HG03565 (cell line): Measurements from ENCODE around the gene NTM.
"Not testable (repeated sequence)": the region's sequence is repeated elsewhere in the genome, so short reads cannot be mapped to it uniquely, and the experiment has no call there.

ENCODE experiments used
- ATAC-seq: cut with Tn5 transposase; IDR thresholded peaks from one replicate; pipeline ENCODE4 v1.9.1; 2021; ENCODE audit warnings: mild to moderate bottlenecking, moderate library complexity; ENCODE audit not compliant: unreplicated experiment

Gene NTM

DNA sequence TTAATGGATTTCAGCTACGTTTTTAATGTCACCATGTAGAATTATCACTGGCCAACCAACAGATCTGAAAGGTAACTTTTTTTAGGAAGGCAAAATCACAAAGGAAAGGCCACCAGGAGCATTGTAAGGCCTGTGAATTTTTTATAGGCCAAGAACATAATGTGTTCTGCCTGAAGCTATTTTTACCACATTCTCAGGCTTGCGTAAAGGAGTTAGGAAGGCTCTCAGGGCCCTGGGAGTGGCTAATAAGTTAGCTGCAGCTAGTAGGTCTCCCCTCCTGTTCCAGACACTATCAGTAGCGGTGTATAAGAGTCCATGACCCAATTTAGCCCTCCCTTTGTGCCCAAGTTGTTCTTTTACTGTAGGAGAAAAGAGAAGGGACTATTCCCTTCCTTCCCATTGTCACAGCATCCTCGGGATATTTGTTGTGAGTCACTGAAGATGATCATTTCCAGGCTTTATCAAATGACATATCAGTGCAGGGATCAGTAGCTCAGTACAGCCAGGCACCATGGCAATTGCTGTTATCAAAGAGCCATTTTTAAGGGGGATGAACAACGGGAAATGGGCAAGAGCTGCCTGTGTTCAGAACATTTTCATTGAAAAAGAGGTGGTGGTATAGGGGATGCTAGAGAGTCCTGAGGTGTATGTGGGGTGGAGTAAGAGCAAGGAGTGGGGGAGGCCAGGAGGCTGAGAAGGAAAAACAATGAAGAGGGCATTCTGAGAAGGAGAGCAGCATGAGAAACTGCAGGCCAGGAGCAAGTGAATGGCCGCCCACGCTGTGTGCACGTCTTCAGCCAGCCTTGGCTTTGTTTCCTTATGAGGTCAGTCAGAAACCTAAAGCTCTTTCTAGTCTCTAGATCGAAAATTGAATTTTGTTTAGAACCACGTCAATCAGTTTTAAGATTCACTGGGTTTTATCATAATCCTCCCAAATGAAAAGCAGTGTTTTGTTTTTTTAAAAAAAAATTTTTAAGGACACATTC lies 940.3 kb downstream of the NTM start:
- ATAC-seq = no peak

GRCh38 chr11:132311703-132312102 lies 941.3 kb downstream of the NTM start:
- ATAC-seq = no peak

- ATAC-seq = no peak
These were observed 941.7 kb downstream of the NTM start for GRCh38 chr11:132312161-132312560.

DNA sequence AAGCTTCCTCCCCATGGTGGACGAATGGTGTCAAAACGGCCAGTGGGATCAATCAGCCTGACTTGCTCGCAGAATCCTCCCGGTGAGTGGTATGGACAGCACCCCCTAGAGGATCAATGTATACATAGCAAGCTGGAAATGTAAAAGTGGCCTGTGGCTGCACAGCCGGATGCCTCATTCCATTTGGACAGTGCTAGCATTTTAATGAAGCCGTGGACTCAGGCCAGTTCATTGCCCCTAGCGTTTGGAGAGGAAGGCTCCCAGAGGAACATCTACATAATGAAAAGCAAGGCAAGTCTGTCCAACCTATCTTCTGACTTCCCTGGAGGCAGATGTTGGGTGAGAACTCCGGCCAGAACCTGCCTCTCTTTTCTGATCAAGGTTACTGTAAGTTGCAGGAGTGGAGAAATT lies 942.3 kb downstream of the NTM start:
- no peak for ATAC-seq

DNA sequence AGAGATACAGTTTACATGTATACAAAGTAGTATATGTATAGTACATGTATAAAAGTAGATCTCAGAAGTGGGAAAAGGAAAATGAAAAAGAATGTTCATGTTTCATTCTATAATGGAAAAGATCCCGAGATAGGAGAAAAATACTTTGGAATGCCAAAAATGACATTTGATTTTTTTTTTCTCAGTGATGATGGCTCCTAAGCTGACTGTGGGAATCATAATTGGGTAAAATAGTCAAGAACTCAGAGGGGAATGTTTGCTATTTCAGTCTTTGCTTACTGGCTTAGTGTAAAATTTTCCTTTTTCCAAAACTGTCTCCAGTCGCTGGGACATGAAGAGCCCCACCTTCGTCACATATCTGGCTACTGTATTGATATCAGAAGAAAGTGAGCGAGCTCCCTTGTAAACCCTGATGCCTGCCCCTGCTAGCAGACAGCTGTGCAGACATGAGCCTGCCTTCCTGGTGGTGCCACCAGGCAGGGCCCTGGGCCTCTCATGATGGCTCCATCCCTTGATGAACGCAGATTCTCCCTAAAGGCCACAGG lies 944.6 kb downstream of the NTM start:
- no peak for ATAC-seq

- no peak for ATAC-seq
These were observed 945.3 kb downstream of the NTM start for GRCh38 chr11:132315696-132316095.

GRCh38 chr11:132318421-132319157 lies 948.2 kb downstream of the NTM start:
- no peak for ATAC-seq

- ATAC-seq = not testable (repeated sequence)
These were observed 949.0 kb downstream of the NTM start for GRCh38 chr11:132319419-132319818.

GRCh38 chr11:132330515-132330914 lies 960.1 kb downstream of the NTM start:
- no peak for ATAC-seq

- no peak for ATAC-seq
These were observed 962.1 kb downstream of the NTM start for GRCh38 chr11:132332521-132332920.

- ATAC-seq = no peak
These were observed 964.4 kb downstream of the NTM start for GRCh38 chr11:132334769-132335280.

- no peak for ATAC-seq
These were observed 964.9 kb downstream of the NTM start for GRCh38 chr11:132335311-132335710.

DNA sequence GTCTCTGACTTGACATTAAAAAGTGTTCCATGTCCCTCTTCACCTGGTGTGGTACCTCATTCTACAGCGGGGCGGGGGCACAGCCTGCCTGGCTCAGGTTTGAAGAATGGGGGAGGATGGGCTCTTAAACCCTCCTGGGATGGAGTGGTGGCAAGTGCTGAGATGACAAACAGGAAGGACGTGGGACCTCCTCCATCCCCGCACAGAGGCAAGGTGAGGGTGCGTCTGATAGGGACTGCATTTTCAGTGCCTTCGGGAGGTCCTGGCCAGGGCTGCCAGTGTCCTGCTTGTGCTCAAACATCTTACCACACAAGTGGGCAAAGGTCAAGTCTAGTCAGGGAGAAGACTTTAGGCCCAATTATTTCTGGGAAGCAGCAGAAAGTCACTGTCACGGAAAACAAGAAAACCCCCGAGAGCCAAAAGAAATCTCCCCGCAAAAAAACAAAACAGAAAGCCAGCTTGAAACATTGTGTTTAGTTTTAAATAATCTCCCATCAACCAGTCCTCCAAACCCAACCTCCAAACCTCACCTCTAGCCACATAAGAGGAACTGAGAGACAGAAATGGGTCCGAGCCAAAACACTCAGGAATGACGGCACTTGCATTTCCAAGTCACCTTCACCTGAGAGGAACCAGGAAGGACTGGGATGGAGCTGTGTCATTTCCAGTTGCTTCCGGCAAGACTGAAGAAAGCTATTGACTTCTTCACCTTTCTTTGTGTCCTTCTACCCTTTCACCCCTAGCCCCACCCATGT lies 966.5 kb downstream of the NTM start:
- ATAC-seq = no peak

DNA sequence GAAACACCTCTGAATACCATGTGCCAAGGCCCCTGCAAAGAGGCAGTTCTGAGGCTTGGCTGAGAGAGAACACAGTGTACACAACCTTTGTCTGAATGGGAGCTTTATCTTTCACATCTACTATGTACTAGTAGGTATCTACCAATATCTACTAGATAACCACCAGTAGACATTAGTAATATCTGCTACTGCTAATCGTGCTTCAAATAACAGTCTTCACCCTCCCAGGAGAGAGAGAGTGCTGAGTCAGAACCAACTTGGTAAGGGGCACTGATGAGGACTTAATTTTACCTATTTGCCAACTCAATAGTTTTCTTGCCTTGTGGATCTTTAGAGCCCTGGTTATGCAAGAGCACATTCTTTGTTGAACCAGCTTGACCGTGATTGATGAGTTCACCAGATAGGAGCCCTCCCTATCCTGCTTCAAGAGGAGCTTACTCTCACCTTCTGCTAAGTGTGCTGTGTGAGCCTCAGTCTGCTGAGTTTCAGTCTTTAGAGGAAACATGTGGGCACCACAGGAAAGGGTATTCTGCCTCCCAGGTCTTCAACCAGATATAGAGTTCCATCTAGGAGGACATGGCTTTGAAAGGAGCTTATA lies 967.5 kb downstream of the NTM start:
- ATAC-seq = no peak

DNA sequence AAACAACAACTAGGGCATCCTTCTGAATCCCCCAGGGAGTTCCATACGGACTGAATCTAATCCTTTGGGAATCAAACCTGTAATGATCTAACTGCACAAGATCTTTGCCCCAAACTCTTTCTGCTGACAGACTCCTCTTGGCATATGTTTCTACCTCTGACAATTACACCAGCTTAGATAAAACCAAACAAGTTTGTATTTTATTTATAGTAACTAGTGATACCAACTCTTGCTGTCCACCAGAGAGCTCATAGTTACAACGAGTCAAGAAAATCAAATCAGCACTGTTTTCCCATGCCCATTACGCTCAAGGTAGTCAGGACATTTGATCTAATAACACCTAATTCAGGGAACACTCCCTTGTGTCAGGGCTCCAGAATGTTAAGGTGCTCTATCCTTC lies 972.0 kb downstream of the NTM start:
- ATAC-seq = no peak

DNA sequence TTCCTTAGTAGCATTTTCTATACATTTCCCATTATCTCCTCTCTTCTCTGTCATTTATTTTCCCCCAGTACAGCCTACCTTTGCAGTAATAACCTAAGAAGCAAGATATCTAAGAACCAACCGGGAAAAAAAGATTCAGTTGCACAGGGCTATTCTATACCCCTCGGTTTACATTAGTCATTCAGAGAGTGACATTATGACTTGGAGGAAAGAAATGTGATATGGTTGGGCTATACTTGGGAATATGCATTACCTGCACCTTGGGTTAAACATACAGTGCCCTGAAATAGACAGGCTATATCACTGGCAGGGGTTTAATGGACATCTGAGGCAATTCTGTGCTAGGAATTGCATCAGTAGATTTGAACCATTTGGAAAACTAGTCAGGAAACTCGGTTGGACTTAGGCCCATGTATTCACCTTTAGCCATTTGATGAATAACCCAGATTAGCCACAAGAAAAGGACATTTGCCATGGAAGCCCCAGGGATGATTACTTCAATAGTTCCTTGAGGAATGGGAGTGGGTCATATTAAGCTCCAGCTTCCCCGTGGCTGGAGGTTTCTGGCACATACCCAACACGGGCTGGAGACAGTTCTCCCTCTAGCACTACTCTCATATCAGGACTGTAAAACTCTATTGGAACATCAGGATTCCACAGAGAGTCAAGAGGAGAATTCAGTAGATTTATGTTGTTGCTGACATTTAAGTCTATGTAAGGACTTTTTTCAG lies 973.2 kb downstream of the NTM start:
- ATAC-seq = peak; percentile 86

- ATAC-seq = no peak
These were observed 976.2 kb downstream of the NTM start for GRCh38 chr11:132346558-132347148.

DNA sequence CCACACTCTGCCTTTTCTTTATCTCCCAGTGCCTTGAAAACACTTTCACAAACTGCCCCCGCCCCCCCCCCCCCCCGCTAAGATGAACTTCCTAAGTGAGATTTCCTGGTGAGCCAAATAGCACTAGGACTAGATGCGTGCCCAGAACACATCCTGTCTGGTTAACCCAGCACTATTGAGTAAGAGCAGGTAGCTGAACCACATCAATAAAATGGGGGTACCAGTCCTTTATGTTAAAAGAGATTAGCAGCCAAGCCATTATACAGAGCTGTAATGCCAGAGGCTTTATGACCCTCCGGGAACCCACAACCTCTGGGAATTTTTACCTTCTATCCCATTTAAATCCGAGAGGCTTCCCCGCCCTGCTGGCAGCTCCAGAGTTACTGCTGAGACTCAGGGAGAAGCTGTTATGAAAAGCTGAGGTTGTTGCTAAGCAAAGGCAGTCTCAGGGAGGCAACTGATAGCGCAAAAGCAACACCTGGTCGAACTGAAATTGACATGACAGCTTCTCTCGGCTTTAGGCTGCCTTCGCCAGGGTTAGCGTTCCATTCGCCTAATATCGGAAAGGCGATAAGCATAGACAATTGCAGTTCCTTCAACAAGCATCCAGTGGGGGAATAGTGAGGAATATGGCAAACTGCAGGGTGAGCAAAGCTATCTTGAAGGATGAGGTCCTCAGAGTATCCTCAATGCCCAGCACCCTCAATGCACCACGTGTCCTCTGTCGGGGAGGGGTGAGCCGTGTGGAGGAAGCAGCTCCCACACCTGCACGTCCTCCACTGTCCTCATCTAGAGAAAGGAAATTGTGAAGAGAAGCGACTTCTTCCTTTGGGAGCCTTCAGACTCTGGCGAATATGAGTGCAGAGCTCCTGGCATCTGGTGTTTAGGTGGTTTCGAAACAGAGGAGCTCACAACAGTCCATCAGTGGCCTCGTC lies 977.0 kb downstream of the NTM start:
- no peak for ATAC-seq
